Hepatocyte (in vitro differentiated cells): ENCODE measurements around the gene AEN. TPM values are rescaled to one million over a fixed set of nuclear protein-coding genes. Genes with fewer than 3 reads are reported as not detected.

Source experiments
- DNase-seq: peaks from one replicate; pipeline ENCODE4 v3.0.0-alpha.2; 2016; ENCODE audit warnings: low spot score
- H2AFZ ChIP-seq: fragments of 200-600 bp; sonication (generic); 2 replicates; pipeline ENCODE4 v1.6.0; 2016; ENCODE audit warnings: antibody characterized with exemption, mild to moderate bottlenecking
- H3K27ac ChIP-seq: fragments of 200-600 bp; sonication (generic); 2 replicates; pipeline ENCODE4 v1.5.1; 2016; ENCODE audit warnings: mild to moderate bottlenecking
- H3K27me3 ChIP-seq: fragments of 200-600 bp; sonication (generic); 2 replicates; pipeline ENCODE4 v1.6.1; 2016
- H3K36me3 ChIP-seq: fragments of 200-600 bp; sonication (generic); replicated peaks from 2 replicates; pipeline ENCODE4 v1.5.1; 2016; ENCODE audit warnings: low read depth; ENCODE audit not compliant: insufficient read depth
- H3K4me1 ChIP-seq: fragments of 200-600 bp; sonication (generic); 2 replicates; pipeline ENCODE4 v1.5.1; 2016; ENCODE audit warnings: mild to moderate bottlenecking, moderate library complexity; ENCODE audit not compliant: insufficient read depth
- H3K4me2 ChIP-seq: fragments of 200-600 bp; sonication (generic); 2 replicates; pipeline ENCODE4 v1.6.0; 2016
- H3K4me3 ChIP-seq: fragments of 200-600 bp; sonication (generic); 2 replicates; pipeline ENCODE4 v1.5.1; 2016; ENCODE audit warnings: mild to moderate bottlenecking
- H3K79me2 ChIP-seq: fragments of 200-600 bp; sonication (generic); 2 replicates; pipeline ENCODE4 v1.6.0; 2017; ENCODE audit warnings: mild to moderate bottlenecking
- H3K9me2 ChIP-seq: fragments of 200-600 bp; sonication (generic); replicated peaks from 2 replicates; pipeline ENCODE4 v1.6.0; 2017; ENCODE audit warnings: mild to moderate bottlenecking; ENCODE audit not compliant: insufficient read depth
- H3K9me3 ChIP-seq: fragments of 200-600 bp; sonication (generic); 2 replicates; pipeline ENCODE4 v1.5.1; 2016; ENCODE audit warnings: low read depth, mild to moderate bottlenecking
- H4K20me1 ChIP-seq: fragments of 200-600 bp; sonication (generic); 2 replicates; pipeline ENCODE4 v1.6.0; 2016; ENCODE audit warnings: mild to moderate bottlenecking; ENCODE audit not compliant: insufficient read depth, poor library complexity, severe bottlenecking
- CTCF ChIP-seq: fragments of 200-600 bp; sonication (generic); IDR thresholded peaks from 2 replicates; pipeline ENCODE4 v1.5.1; 2016; ENCODE audit warnings: antibody characterized with exemption, mild to moderate bottlenecking; ENCODE audit not compliant: poor library complexity
- EZH2 ChIP-seq: fragments of 200-600 bp; sonication (generic); IDR thresholded peaks from 2 replicates; pipeline ENCODE4 v1.6.1; 2016; ENCODE audit warnings: antibody characterized with exemption, mild to moderate bottlenecking, borderline replicate concordance
- EZH2phosphoT487 ChIP-seq: fragments of 200-600 bp; sonication (generic); IDR thresholded peaks from one replicate; pipeline ENCODE4 v1.6.1; 2018; ENCODE audit warnings: antibody characterized with exemption, mild to moderate bottlenecking, low read depth, moderate library complexity; ENCODE audit not compliant: unreplicated experiment, severe bottlenecking
- WGBS: methylation state at CpG from one replicate; pipeline ENCODE4 v1.1.6; 2016; ENCODE audit warnings: low lambda C conversion rate; ENCODE audit errors: missing lambda C conversion rate; 5-methylcytosine and 5-hydroxymethylcytosine counted together
- polyA plus RNA-seq: library from polyadenylated mRNA; unstranded; fragments of >200 nt; fragmentation: Nextera tagmentation; extraction: Ambion mirVana; gene quantifications from 2 replicates; pipeline ENCODE4 v1.2.1, GENCODE V29; 2016
- total RNA-seq: library from RNA; depleted of rRNA; stranded (reverse); fragments of >200 nt; gene quantifications from 2 replicates; pipeline ENCODE4 v1.2.3, GENCODE V29; 2014

Gene AEN
- total and polyA plus RNA-seq, 2 experiments from 2014 or later, result 18.3 to 25.0 TPM

DNA sequence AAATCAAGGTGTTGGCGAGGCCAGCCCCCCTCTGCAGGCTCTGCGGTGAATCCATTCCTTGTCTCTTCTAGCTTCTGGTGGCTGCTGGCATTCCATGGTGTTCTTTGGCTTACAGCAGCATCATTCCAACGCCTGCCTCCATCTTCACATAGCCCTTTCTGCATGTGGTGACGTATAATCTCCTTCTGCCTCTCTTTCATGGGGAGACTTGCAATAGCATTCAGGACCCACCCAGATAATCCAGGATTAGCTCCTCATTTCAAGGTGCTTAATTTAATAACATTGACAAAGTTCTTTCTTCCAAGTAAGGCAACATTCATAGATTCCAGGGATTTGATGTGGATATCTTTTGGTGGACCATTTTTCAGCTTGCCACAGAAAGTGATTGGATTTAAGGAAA is 53.5 kb downstream of the AEN start:
- Histone ChIP-seq H3K27me3 (peaks cover 19% of the 10 kb centered on the region), H3K4me3 (no peak overlapping the region), H2AFZ (no peak overlapping the region), H4K20me1 (no peaks in the 10 kb centered on the region), H3K79me2 (no peaks in the 10 kb centered on the region), H3K4me2 (no peak overlapping the region), H3K27ac (no peak overlapping the region), H3K4me1 (no peaks in the 10 kb centered on the region), H3K9me3 (no peaks in the 10 kb centered on the region), H3K9me2 (no peaks in the 10 kb centered on the region), H3K36me3 (no peaks in the 10 kb centered on the region)
- DNase-seq, result no peak
- TF ChIP-seq CTCF (no peak), EZH2phosphoT487 (no peak), EZH2 (no peak)
- WGBS, result 85% methylated on average over 4 of the region's 4 CpGs

- Histone ChIP-seq H2AFZ (no peak overlapping the region), H3K79me2 (no peaks in the 10 kb centered on the region), H3K4me2 (no peak overlapping the region), H3K27ac (no peak overlapping the region), H3K9me2 (no peaks in the 10 kb centered on the region), H3K9me3 (no peaks in the 10 kb centered on the region), H3K4me3 (no peak overlapping the region), H4K20me1 (no peaks in the 10 kb centered on the region), H3K36me3 (no peaks in the 10 kb centered on the region), H3K27me3 (no peaks in the 10 kb centered on the region), H3K4me1 (peaks cover 10% of the 10 kb centered on the region)
- TF ChIP-seq EZH2, result no peak
- TF ChIP-seq EZH2phosphoT487, result no peak
- TF ChIP-seq CTCF, result no peak
- 89% methylated on average over 6 of the region's 6 CpGs for WGBS
- DNase-seq, result no peak
Observed at GRCh38 chr15:88678755-88679154, 57.6 kb downstream of the AEN start.

DNA sequence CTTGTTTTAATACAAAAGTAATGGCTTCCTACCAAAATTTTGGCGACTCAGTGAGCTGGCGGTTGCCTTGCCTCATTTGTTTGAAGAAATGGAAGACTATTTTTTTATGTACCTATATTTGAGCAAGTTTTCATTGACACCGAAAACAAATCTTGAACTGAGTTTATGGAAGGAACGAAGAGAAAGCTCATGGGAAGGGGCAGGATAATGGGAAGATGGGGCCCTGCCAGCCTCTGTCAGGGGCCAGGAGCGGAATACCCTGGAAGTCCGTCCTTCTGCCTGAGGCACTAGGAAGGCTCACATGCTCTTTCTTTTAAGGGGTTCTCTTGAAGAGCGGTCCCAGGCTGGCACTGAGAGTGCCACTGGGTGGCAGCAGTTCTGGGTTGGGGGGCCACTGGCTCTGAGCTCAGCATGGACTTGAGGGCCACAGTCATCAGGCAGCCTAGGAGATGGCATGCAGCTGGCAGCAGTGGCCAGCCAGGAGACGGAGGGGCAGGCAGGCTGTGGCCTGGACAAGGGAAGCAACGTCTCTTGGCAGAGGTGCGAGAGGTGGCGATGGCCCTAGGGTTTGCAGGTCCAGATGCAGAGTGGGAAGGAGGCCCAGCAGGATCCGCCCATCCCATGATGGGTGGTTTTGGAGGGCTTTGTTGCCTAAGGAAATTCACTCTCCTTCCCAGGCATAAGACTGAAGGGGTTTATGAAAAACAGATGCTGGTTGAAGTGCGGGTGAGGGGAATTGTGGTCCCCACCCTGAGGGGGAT is 59.3 kb downstream of the AEN start:
- DNase-seq, result no peak
- H3K79me2 ChIP-seq, result no peaks in the 10 kb centered on the region
- 85% methylated on average over 13 of the region's 13 CpGs for WGBS
- H3K4me3 ChIP-seq, result no peak overlapping the region
- H3K27ac ChIP-seq, result no peak overlapping the region
- H3K36me3 ChIP-seq, result no peaks in the 10 kb centered on the region
- no peak for TF ChIP-seq EZH2
- TF ChIP-seq CTCF, result no peak
- no peak for TF ChIP-seq EZH2phosphoT487
- H3K4me2 ChIP-seq, result no peak overlapping the region
- H3K27me3 ChIP-seq, result no peaks in the 10 kb centered on the region
- peaks cover 10% of the 10 kb centered on the region for H3K4me1 ChIP-seq
- no peak overlapping the region for H2AFZ ChIP-seq
- H4K20me1 ChIP-seq, result no peaks in the 10 kb centered on the region
- no peaks in the 10 kb centered on the region for H3K9me3 ChIP-seq
- no peaks in the 10 kb centered on the region for H3K9me2 ChIP-seq
